NT2/D1 (cell line): ENCODE results near the gene DNAH1.

Source experiments
- DNase-seq: peaks from one replicate; pipeline ENCODE4 v3.0.0-alpha.2; 2011; ENCODE audit warnings: low read depth, low spot score
- H3K27me3 ChIP-seq: 2 replicates; pipeline ENCODE4 v1.6.0; 2011; ENCODE audit warnings: mild to moderate bottlenecking; ENCODE audit not compliant: insufficient read length, insufficient read depth
- H3K36me3 ChIP-seq: 2 replicates; pipeline ENCODE4 v1.6.1; 2011; ENCODE audit warnings: mild to moderate bottlenecking, low read length, mixed read lengths; ENCODE audit not compliant: insufficient read depth, insufficient read length
- H3K4me1 ChIP-seq: 2 replicates; pipeline ENCODE4 v1.5.1; 2011; ENCODE audit not compliant: insufficient read depth, insufficient read length
- H3K4me3 ChIP-seq: 2 replicates; pipeline ENCODE4 v1.5.1; 2011; ENCODE audit warnings: low read depth; ENCODE audit not compliant: insufficient read length
- H3K9ac ChIP-seq: 2 replicates; pipeline ENCODE4 v1.6.0; 2011; ENCODE audit warnings: low read depth; ENCODE audit not compliant: insufficient read length
- H3K9me3 ChIP-seq: 2 replicates; pipeline ENCODE4 v1.5.1; 2011; ENCODE audit warnings: mild to moderate bottlenecking, low read length; ENCODE audit not compliant: insufficient read depth
- SUZ12 ChIP-seq: IDR thresholded peaks from 2 replicates; pipeline ENCODE4 v1.6.1; 2011; ENCODE audit not compliant: insufficient read length, insufficient read depth; ENCODE audit errors: extremely low read depth
- YY1 ChIP-seq: IDR thresholded peaks from 2 replicates; pipeline ENCODE4 v1.6.1; 2011; ENCODE audit not compliant: insufficient read length, insufficient read depth
- ZNF274 ChIP-seq: IDR thresholded peaks from 2 replicates; pipeline ENCODE4 v1.6.1; 2011; ENCODE audit warnings: mild to moderate bottlenecking, low read depth, low read length

DNAH1 gene

DNA sequence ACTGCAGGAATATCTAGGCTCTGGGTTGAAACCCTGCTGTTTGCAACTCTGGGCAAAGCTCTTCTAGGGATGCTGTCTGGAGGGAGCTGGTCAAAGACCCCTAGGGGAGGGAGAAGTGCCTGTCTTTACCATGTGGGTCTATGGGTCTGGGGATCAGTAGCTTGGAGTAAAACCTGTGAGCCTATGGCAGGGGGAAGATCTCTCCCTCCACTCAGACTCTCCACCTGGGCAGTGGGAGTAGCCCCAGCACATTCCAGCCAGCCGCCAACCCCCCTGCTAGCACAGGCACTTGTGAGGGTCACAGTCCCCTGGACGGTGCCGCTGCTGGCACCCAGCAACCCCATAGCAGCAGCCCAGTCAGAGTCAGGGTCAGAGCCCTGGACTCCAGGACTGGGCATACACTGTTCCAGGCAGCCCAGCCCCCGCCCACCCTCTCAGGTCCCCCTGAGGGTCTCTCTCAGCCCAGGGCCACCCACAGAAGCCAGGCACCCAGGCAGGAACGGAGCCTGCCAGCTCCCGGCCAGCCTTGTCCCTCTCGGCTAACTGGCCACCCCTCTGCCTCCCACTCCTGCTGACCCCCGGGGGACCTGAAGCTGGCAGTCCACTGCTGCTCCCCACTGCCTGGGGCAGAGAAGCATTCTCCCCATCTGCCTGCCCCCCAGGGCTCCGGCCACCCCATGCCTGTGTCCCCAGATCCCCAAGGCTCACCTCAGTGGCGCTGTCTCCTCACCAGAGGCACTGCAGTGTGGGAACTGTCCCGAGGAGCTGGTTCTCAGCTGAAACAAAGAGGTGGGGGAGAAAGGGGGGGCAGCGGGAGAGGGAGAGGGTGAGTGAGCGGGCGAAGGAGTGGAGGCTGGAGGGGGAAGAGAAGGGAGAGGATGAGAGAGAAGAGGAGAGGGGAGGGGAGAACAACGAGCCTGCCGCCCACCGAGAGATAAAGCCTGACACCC is 17.7 kb upstream of the DNAH1 start:
- H3K4me3 ChIP-seq: no peak overlapping the region
- peak overlapping the region; percentile 70 for H3K9ac ChIP-seq

DNA sequence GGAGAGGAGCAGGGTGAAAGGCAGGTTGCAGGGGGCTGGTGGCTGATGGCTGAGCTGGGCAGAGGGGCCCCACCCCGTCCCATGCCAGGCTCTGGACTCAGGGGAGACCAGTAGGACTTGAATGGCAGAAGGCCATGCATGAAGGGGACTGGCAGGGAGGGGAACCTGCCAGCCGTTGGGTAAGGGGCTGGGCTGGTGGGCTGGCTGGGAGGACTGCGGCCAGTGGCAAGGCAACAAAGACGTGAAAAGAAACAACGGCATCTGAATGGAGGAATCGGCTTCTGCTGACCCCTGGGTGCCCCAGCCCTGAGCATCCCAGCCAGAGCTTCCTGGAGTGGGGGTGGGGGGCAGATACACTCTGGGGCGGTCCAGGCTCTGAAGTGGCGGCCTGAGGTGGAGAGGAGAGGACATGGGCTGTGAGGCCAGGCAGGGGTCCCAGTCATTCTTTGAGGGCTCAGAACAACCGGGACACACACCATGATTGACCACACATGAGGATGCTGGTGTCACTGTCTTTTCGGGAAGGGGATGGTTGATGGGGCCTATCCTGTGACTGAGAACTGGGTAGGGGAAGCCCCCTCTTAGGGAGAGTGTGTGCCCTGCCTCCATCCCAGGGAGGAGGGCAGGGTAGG is 16.8 kb upstream of the DNAH1 start:
- TF ChIP-seq SUZ12 (no peak), ZNF274 (no peak), YY1 (no peak)
- peak overlapping the region; percentile 62 for H3K9ac ChIP-seq
- H3K9me3 ChIP-seq: no peaks in the 10 kb centered on the region
- H3K27me3 ChIP-seq: no peaks in the 10 kb centered on the region
- H3K4me3 ChIP-seq: peak overlapping the region; percentile 13
- peaks cover 25% of the 10 kb centered on the region for H3K4me1 ChIP-seq
- no peak for DNase-seq
- H3K36me3 ChIP-seq: no peaks in the 10 kb centered on the region

More for the DNA sequence above, 17.7 kb upstream of the DNAH1 start:
- Histone ChIP-seq H3K4me1 (peaks cover 25% of the 10 kb centered on the region), H3K27me3 (no peaks in the 10 kb centered on the region), H3K36me3 (peaks cover 5% of the 10 kb centered on the region), H3K9me3 (no peaks in the 10 kb centered on the region)
- DNase-seq: no peak
- TF ChIP-seq YY1 (no peak), SUZ12 (no peak), ZNF274 (no peak)

DNA sequence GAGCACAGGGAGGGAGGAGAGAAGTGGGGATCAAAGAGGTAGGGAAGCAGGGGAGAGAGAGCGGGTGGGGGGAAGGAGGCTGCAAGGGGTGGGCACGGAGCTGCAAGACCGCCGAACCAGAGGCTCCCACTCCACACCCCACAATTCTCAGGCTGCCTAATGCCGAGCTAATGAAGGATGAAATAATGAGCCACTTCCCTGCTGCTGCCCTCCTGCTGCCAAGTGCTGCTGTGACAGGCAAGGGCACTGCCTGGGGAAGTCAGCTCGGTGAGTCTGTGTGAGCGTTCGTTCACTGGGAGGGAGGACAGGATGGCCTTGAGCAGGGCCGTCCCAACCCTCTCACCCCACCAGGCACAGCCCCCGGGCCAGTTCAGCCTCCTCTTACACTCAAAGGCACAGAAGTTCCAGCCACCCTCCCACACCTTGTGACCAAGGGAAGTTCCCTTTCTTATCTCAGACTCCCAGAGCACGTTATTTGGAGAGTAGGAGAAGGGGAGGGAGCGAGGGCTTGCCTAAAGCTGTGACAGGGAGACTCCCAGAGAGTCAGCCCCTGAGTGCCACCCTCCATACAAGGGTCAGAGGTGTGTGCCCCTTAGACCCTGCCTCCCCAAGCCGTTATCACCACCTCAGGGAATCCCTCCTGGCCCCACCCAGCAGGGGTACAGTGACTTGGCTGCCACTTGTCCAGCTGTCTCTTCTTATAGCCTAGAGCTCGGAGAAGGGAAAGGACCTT is 16.1 kb upstream of the DNAH1 start:
- Histone ChIP-seq H3K36me3 (no peaks in the 10 kb centered on the region), H3K9me3 (no peaks in the 10 kb centered on the region), H3K9ac (peak overlapping the region; percentile 62), H3K4me3 (peak overlapping the region; percentile 13), H3K27me3 (no peaks in the 10 kb centered on the region), H3K4me1 (peaks cover 25% of the 10 kb centered on the region)
- DNase-seq: no peak
- TF ChIP-seq SUZ12: no peak
- TF ChIP-seq ZNF274: no peak
- TF ChIP-seq YY1: no peak

DNA sequence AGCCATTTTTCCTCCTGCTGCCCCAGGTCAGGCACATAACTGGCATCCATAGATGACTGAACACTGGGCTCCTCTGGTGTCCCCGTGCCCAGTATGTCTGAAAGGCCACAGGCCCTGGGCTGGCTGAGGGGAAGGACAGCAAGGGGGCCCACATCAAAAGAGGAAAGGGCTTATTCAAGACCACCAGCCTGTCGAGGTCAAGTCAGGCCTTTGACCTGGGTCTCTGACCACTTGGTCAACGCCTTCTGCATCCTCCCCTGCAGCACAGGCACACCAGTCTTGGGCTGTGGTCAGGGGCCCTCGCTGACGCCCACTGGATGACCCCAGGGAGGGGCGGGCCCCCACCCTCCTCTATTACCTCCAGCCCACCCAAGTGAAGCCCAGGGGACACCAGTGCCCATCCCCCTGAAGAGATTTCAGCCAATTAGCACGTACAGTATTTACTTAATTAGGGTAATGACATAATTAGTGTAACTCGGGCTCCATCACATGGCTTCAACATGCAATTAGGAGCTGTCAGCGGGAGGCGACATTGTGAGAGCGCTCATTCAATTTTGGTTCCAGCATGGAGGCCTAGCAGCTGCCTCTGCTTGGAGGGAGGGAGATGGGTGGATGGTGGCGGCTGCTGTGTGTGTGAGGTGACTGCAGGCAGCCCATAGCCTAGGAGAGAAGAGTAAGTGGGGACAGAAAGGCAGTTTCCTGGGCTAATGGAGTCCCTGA is 13.5 kb upstream of the DNAH1 start:
- no peak overlapping the region for H3K4me3 ChIP-seq
- DNase-seq: no peak
- H3K9me3 ChIP-seq: no peaks in the 10 kb centered on the region
- no peaks in the 10 kb centered on the region for H3K36me3 ChIP-seq
- TF ChIP-seq YY1: no peak
- no peak for TF ChIP-seq SUZ12
- TF ChIP-seq ZNF274: no peak
- peaks cover 25% of the 10 kb centered on the region for H3K4me1 ChIP-seq
- H3K9ac ChIP-seq: no peak overlapping the region
- no peaks in the 10 kb centered on the region for H3K27me3 ChIP-seq

DNA sequence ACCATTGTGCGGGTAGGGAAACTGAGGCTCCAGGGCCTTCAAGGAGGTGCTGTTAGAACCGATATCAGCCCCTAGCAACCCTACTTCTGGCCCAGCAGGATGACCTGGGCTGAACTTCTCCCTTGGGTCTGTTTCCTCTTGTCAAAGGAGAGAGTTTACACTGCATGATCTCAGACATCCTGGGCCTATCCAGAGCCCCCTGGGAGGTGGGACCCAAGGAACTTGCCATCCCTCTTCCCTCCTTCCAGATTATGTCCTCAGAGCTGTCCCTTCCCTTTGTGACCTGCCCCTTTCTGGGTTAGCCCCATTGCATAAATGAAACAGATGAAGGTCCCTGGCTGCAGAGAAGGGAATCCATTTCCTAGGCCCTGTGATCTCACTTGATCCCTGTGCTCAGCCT is 12.3 kb upstream of the DNAH1 start:
- Histone ChIP-seq H3K9ac (no peak overlapping the region), H3K27me3 (no peaks in the 10 kb centered on the region), H3K4me1 (peaks cover 17% of the 10 kb centered on the region), H3K9me3 (no peaks in the 10 kb centered on the region), H3K4me3 (no peak overlapping the region), H3K36me3 (no peaks in the 10 kb centered on the region)
- no peak for DNase-seq
- TF ChIP-seq YY1: no peak
- no peak for TF ChIP-seq ZNF274
- TF ChIP-seq SUZ12: no peak

DNA sequence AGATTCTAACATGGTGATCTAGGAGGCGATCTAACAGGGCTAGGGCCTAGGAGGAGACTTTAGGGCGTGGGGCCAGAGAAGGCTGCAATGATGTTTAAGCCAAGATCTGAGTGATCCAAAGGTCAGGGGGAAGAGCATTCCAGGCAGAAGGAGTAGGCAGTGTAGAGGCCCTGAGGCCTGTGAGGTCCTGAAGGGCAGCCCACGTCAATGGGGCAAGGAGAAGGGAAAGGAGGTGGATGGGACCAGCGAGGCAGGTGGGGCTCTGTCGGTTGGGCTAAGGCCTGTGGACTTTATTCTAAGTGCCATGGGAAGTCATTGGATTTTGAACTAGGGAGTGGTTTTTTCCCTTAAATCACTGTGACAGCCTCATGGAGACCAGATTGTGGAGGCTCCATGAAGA is 10.2 kb upstream of the DNAH1 start:
- Histone ChIP-seq H3K36me3 (peaks cover 4% of the 10 kb centered on the region), H3K4me1 (peaks cover 3% of the 10 kb centered on the region), H3K4me3 (no peak overlapping the region), H3K9ac (no peak overlapping the region), H3K9me3 (no peaks in the 10 kb centered on the region), H3K27me3 (no peaks in the 10 kb centered on the region)
- no peak for TF ChIP-seq YY1
- no peak for TF ChIP-seq SUZ12
- TF ChIP-seq ZNF274: no peak
- DNase-seq: no peak

DNA sequence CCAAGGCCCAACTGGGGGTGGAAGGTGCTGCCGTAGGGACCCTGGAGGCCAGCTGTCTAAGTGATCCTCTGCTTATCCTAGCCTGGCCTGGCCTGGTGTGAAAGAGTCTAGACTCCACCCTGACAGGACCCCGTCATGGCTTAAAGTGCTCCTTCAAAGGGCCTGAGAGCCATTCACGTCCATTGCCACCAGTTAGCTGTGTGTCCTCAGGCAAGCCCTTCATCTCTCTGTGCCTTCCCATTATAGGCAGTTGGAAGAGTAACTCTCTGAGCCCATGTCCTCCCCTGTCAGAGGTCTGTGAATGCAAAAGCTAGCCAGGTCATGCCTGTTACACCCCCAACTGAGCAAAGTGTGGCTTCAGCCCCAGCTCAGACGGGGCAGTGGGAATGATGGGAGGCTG is 9.1 kb upstream of the DNAH1 start:
- TF ChIP-seq SUZ12 (no peak), YY1 (no peak), ZNF274 (no peak)
- no peak for DNase-seq
- H3K9me3 ChIP-seq: no peaks in the 10 kb centered on the region
- no peaks in the 10 kb centered on the region for H3K27me3 ChIP-seq
- peaks cover 4% of the 10 kb centered on the region for H3K36me3 ChIP-seq
- H3K4me1 ChIP-seq: peaks cover 9% of the 10 kb centered on the region
- no peak overlapping the region for H3K4me3 ChIP-seq
- no peak overlapping the region for H3K9ac ChIP-seq
